Measurements from ENCODE around the gene KIAA0753. TPM values are rescaled to one million over a fixed set of nuclear protein-coding genes. Genes with fewer than 3 reads are reported as not detected.

The KIAA0753 gene
- total and polyA plus RNA-seq, 2 of the 4 experiments (the other 2 are of a cell fraction), result 10.2 to 17.6 TPM

GRCh38 chr17:6674586-6674985 is 34.1 kb upstream of the KIAA0753 start:
- H4K8ac ChIP-seq (ENCODE audit: low read depth in 2 of 2, low read length in 2 of 2), result no peak overlapping the region
- dilution Hi-C loops (cut with HindIII; ENCODE audit: low sequenced_read_pairs, unreplicated experiment) (no loop called here), in situ Hi-C loops (cut with MboI; ENCODE audit: low sequenced_read_pairs) (no loop called here), intact Hi-C loops (cut with micrococcal nuclease) (no loop called here)
- H3K9me3 ChIP-seq (ENCODE audit: control insufficient read depth, insufficient read depth, low read length), result no peaks in the 10 kb centered on the region
- ChIA-PET POLR2A (ENCODE audit: unreplicated experiment) (no interaction called here), CTCF (no interaction called here)
- BruUV-seq (replicated peaks), result no TSS peak
- no peak overlapping the region for H3K56ac ChIP-seq (ENCODE audit: extremely low read depth, insufficient read depth, low read length)
- no peak overlapping the region for H2BK15ac ChIP-seq (ENCODE audit: low read depth, low read length)
- no peak overlapping the region for H2BK120ac ChIP-seq (ENCODE audit: low read depth, low read length)
- no peaks in the 10 kb centered on the region for H3K4me1 ChIP-seq (ENCODE audit: control insufficient read depth, insufficient read depth, low read length)
- no peak for ATAC-seq (ENCODE audit: low read depth)
- H4K20me1 ChIP-seq (ENCODE audit: insufficient read depth, low read length), result no peaks in the 10 kb centered on the region
- no peak overlapping the region for H3K27ac ChIP-seq (ENCODE audit: insufficient read depth, low read length)
- no peaks in the 10 kb centered on the region for H3K36me3 ChIP-seq (ENCODE audit: control insufficient read depth, insufficient read depth, low read length)
- H3K9ac ChIP-seq (ENCODE audit: low read depth, low read length), result no peak overlapping the region
- no peaks in the 10 kb centered on the region for H3K79me1 ChIP-seq (ENCODE audit: low read depth in 1 of 2, low read length in 2 of 2)
- H2AK9ac ChIP-seq (replicated peaks; ENCODE audit: low read depth, low read length, poor library complexity), result no peak overlapping the region
- H3K14ac ChIP-seq (replicated peaks; ENCODE audit: low read depth, low read length), result no peak overlapping the region
- H3K4me3 ChIP-seq (ENCODE audit: insufficient read depth, low read depth, low read length), result no peak overlapping the region
- TF ChIP-seq MAZ (IDR thresholded peaks at IDR 0.05; ENCODE audit: borderline replicate concordance, low read depth, low read length) (no peak), ELK1 (IDR thresholded peaks at IDR 0.05; ENCODE audit: borderline replicate concordance, low read depth, low read length) (no peak), NFE2L2 (IDR thresholded peaks at IDR 0.05; ENCODE audit: low read depth, low read length) (no peak), MAFK (IDR thresholded peaks at IDR 0.05; ENCODE audit: low read depth, low read length) (no peak), POLR2A (IDR thresholded peaks at IDR 0.05; ENCODE audit: low read depth, low read length) (no peak), RAD21 (IDR thresholded peaks at IDR 0.05; ENCODE audit: low read length) (no peak), SMC3 (IDR thresholded peaks at IDR 0.05; ENCODE audit: low read depth, low read length) (no peak), CHD1 (IDR thresholded peaks at IDR 0.05; ENCODE audit: low read depth, low read length) (no peak), RFX5 (IDR thresholded peaks at IDR 0.05; ENCODE audit: low read depth, low read length) (no peak), CEBPB (IDR thresholded peaks at IDR 0.05; ENCODE audit: low read depth, low read length) (no peak), RCOR1 (IDR thresholded peaks at IDR 0.05; ENCODE audit: insufficient replicate concordance, low read length) (no peak), FOS (IDR thresholded peaks at IDR 0.05; ENCODE audit: low read depth, low read length) (no peak), MXI1 (IDR thresholded peaks at IDR 0.05; ENCODE audit: borderline replicate concordance, low read depth, low read length) (no peak), BHLHE40 (IDR thresholded peaks at IDR 0.05; ENCODE audit: low read depth, low read length) (no peak), CTCF (conservative IDR thresholded peaks at IDR 0.05; ENCODE audit: low read depth, low read length) (no peak), USF2 (IDR thresholded peaks at IDR 0.05; ENCODE audit: low read depth, low read length) (no peak)
- H3K18ac ChIP-seq (ENCODE audit: low read depth, low read length), result no peak overlapping the region
- H2AK5ac ChIP-seq (ENCODE audit: low read depth, low read length), result no peak overlapping the region
- no peak overlapping the region for H4K5ac ChIP-seq (ENCODE audit: low read depth, low read length)
- WGBS, 2 experiments (ENCODE audit: extremely low coverage in 2 of 2, insufficient read length in 1 of 2), result 77% methylated on average over 7 of the region's 13 CpGs; no CpG with 5 or more reads in 1 of the 2 experiments
- H2BK5ac ChIP-seq (ENCODE audit: low read depth, low read length, poor library complexity, severe bottlenecking), result no peak overlapping the region
- H3K23ac ChIP-seq (ENCODE audit: low read depth, low read length), result no peak overlapping the region
- H3K4me2 ChIP-seq (ENCODE audit: low read depth, low read length), result no peak overlapping the region
- H3K4ac ChIP-seq (ENCODE audit: low read depth, low read length), result no peak overlapping the region
- peaks cover 30% of the 10 kb centered on the region for H3K27me3 ChIP-seq (ENCODE audit: control insufficient read depth, insufficient read depth, low read length)
- H2AFZ ChIP-seq (replicated peaks; ENCODE audit: low read length, poor library complexity), result no peak overlapping the region
- no peaks in the 10 kb centered on the region for H3K9me1 ChIP-seq (ENCODE audit: insufficient read depth, low read length)
- no peak for DNase-seq
- no peak overlapping the region for H4K91ac ChIP-seq (ENCODE audit: insufficient read depth, low read depth, low read length)
- H2BK20ac ChIP-seq (ENCODE audit: low read depth, low read length), result no peak overlapping the region
